IPS DF 4.7 (cell line): ENCODE data around the gene PGP.
"Not testable (repeated sequence)": the region's sequence is repeated elsewhere in the genome, so short reads cannot be mapped to it uniquely, and the experiment has no call there.

ENCODE experiments used
- DNase-seq: peaks from one replicate; pipeline ENCODE4 v3.0.0-alpha.2; 2013; ENCODE audit warnings: low spot score; ENCODE audit errors: extremely low read depth

The PGP gene

GRCh38 chr16:2223221-2223941 is 8.7 kb upstream of the PGP start, which contains the start of gene E4F1:
TSS of gene E4F1 (plus strand) at chr16:2223591. CDS start at chr16:2223614, 23 bp downstream.
- peak; percentile 91 for DNase-seq

GRCh38 chr16:2216330-2216729 is 1.7 kb upstream of the PGP start:
- DNase-seq = no peak

GRCh38 chr16:2213817-2214718 is 572 bp downstream of the PGP start:
- no peak for DNase-seq

GRCh38 chr16:2212362-2213324 is 2.0 kb downstream of the PGP start:
- DNase-seq = no peak

- DNase-seq = no peak
Measured at GRCh38 chr16:2211923-2212347, 2.7 kb downstream of the PGP start.

- no peak for DNase-seq
Measured at GRCh38 chr16:2210386-2211365, 4.0 kb downstream of the PGP start, which contains the start of gene BRICD5. TSS of gene BRICD5 (minus strand) at chr16:2210863. CDS start at chr16:2210833, 30 bp downstream.

- DNase-seq = no peak
Measured at GRCh38 chr16:2210009-2210332, 4.7 kb downstream of the PGP start.

GRCh38 chr16:2209258-2210008 is 5.2 kb downstream of the PGP start:
- no peak for DNase-seq

- no peak for DNase-seq
Measured at GRCh38 chr16:2208772-2209171, 5.9 kb downstream of the PGP start.

- no peak for DNase-seq
Measured at GRCh38 chr16:2208308-2208707, 6.3 kb downstream of the PGP start.

- no peak for DNase-seq
Measured at GRCh38 chr16:2207872-2208271, 6.8 kb downstream of the PGP start.

- no peak for DNase-seq
Measured at GRCh38 chr16:2206780-2207433, 7.7 kb downstream of the PGP start.

GRCh38 chr16:2206420-2206779 is 8.2 kb downstream of the PGP start:
- no peak for DNase-seq

- DNase-seq = no peak
Measured at GRCh38 chr16:2205967-2206313, 8.7 kb downstream of the PGP start.

GRCh38 chr16:2205104-2205966 is 9.3 kb downstream of the PGP start, which contains the start of gene MLST8:
TSS of gene MLST8 (plus strand) at chr16:2205454. CDS start at chr16:2206086, 632 bp downstream.
- DNase-seq = no peak

GRCh38 chr16:2204416-2205103 is 10.1 kb downstream of the PGP start:
- DNase-seq = no peak

GRCh38 chr16:2203119-2203688 is 11.4 kb downstream of the PGP start:
- DNase-seq = not testable (repeated sequence)
